HG03108 (cell line): ENCODE results near the gene C17orf100.
A peak's percentile ranks its signal among the peaks of the same experiment; 100 is the strongest.
"Not testable (repeated sequence)": the region's sequence is repeated elsewhere in the genome, so short reads cannot be mapped to it uniquely, and the experiment has no call there.

Experiments used
- ATAC-seq: cut with Tn5 transposase; IDR thresholded peaks from one replicate; pipeline ENCODE4 v1.9.1; 2021; ENCODE audit warnings: moderate library complexity; ENCODE audit not compliant: unreplicated experiment

Gene C17orf100

GRCh38 chr17:6640536-6641246, 10.9 kb upstream of the C17orf100 start, which contains the start of the genes KIAA0753 and TXNDC17:
KIAA0753 (minus strand) TSS chr17:6640711; CDS start chr17:6635103, 5,608 bp downstream.
TXNDC17 (plus strand) TSS chr17:6641060; CDS start chr17:6641083, 23 bp downstream.
- ATAC-seq = peak; percentile 85

- ATAC-seq = peak; percentile 1
Observed at GRCh38 chr17:6641247-6641863, 10.2 kb upstream of the C17orf100 start.

DNA sequence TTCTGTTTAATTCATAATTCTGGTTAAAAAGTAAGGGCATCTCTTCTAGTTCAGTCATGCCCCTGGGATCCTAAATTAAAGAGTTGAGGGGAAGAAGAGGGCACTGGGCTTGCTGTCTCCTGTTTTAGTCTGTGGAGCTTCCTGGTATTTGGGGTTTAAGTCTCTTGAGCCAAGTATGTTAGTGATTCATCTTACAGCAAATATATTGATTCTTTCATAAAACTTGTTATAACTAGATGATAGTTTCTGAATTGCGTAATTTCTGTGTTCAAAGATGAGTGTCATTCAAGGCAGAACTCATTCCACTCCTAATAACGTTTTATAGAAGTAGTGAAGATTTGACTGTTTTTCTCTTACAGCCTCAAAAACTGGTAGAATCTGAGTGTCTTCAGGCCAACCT, 9.0 kb upstream of the C17orf100 start:
- ATAC-seq = no peak

DNA sequence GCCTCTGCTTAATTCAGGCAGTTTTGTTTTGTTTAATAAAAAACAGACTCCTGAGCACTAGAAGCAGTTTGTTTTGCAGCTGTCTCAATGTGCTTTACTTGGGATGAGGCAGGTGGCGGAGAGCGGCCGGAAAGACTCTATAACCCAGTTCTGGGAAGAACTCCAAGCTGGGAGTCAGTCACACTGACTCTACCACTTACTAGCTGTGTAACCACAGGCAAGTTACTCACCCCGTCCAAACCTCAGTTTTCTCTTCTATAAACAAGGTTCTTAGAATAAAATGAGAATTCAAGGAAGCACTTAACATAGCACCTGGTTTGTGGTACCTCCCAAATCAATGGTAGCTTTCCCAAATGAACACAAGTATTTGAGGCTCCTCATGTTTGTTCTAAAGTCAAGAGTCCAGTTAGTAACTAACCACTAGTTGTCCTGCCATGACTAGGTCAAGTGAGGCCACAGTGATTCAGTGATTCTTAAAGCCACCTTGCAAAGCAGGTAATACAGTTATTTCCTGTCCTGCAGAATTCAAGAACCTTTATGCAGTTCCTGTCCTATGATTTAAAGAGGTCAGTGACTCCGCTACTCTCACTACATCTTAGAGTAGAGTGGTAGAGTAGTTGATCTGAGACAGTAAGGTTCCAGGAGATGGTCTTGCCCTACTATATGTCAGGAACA, 8.0 kb upstream of the C17orf100 start:
- ATAC-seq = no peak

DNA sequence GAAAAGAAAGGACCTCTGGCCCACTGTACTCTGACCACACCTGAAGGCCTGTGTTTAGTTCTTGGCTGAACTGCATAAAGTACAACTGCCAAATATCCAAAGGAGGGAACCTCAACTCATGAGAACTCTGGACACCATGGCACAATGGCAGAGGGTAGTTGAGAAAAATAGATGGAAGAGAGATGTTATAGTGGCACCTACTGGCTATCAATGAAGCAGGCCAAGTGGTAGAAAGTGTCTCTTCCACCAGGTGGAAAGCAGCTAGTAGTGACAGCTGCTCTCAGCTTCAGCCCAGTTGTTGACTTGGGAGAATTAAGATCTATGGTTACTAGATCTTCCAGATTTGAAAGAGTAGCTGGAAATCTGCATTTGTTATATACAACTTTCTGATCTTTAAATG, 3.4 kb upstream of the C17orf100 start:
- ATAC-seq = no peak

DNA sequence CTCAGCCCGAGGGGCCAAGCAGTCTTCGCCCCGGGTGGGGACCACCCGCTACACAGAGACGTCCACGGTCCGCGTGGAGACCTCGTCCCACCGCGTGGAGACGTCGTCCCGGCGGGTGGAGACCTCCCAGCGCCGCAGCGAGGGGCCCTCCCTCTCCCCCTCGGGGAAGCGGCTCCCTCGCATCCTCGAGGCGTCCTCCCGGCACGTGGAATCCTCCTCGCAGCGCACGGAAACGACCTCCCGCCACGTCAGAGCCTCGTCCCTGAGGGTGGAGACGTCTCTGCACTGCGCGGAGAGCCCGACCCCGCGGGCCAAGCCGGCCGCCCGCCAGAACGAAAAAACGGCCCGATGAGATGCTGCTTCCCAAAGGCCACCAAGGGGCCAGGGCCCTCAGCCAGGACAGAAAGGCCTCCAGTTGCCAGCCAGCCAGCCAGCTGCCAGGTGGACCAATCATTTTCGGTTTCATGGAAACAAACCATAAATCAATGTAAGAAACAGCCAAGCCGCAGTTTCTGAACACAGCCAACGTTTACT, 424 bp downstream of the C17orf100 start:
- peak; percentile 7 for ATAC-seq

GRCh38 chr17:6654841-6655731, 3.5 kb downstream of the C17orf100 start:
- ATAC-seq = no peak

DNA sequence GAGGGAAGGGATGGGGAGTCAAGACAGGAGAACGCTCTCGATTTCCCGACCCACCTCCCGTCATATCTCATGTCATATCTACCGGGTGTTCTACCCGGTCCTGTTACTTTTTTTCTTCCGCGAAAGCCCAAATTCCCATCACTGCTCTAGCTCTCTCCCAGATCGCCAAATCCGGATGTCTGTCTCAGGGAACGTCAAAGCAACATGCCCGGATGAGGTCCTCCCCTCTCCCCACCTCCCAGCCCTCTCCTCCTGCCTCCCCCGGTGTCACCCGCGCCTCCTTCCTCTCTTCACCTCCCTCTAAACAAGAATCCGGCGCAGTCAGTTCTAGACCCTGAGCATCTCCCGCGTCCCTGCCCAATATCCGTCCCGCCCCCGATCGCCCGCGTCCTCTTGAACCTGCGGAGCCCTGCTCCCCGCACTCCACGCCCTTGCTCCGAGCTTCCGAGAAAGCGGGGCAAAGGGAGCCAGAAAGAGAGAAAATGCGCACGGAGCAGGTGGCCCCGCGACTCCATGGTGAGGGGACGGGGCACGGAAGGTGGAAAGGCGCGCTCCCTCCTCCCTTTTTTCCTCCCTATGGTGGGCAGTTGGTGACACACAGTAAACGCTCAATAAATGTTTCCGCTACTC, 4.3 kb downstream of the C17orf100 start:
- not testable (repeated sequence) for ATAC-seq

GRCh38 chr17:6656797-6657632, 5.5 kb downstream of the C17orf100 start:
- ATAC-seq = not testable (repeated sequence)

DNA sequence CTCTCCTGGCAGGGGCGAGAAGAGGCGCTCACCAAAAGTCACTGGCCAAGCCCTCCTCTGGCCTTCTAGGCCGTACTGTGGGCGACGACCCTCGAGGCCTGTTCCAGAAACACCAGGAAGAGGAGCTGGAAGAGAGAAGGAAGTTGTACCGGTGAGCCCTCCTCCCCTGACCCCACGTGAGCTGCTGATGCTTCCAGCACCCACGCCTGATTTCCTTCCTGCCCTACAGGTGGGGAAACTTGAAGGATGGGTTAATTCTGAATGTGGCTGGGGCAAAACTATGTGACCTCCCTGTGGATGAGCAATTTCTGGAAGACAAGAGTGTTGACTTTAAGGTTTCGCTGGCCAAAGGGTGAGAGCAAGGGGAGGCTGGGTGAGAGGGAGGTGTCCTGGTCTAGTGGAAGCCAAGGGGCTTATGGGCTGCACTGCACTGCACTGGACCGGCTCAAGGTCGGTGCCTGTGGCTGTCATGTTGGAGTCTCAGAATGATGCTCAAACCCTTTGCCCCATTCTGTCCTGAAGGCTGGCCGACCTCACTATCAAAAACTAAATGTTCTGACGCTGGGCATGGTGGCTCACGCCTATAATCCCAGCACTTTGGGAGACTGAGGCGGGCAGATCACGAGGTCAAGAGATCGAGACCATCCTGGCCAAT, 6.2 kb downstream of the C17orf100 start:
- no peak for ATAC-seq

GRCh38 chr17:6658411-6658810, 6.8 kb downstream of the C17orf100 start:
- ATAC-seq = not testable (repeated sequence)

DNA sequence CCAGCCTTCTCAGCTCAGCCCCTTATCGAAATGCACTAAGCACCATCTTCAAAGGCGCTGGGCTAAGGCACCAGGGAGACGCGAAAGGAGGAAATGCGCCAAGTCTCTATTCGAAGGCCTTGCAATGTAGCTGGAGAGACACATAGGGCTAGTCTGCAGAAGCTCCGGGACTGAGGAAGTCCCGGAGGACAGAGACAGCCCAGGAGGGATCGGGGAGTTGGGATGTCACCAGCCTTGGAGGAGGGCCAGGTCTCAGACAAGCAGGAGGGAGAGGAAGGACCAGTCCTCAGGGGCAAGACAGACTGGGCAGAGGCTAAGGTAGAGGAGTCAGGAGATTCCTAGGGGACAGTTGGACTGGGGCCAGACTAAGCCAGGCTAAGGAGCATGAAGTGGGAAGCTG, 8.5 kb downstream of the C17orf100 start:
- no peak for ATAC-seq

- ATAC-seq = peak; percentile 66
Observed at GRCh38 chr17:6660805-6661463, 9.4 kb downstream of the C17orf100 start.

GRCh38 chr17:6661464-6661848, 9.9 kb downstream of the C17orf100 start:
- ATAC-seq = no peak

DNA sequence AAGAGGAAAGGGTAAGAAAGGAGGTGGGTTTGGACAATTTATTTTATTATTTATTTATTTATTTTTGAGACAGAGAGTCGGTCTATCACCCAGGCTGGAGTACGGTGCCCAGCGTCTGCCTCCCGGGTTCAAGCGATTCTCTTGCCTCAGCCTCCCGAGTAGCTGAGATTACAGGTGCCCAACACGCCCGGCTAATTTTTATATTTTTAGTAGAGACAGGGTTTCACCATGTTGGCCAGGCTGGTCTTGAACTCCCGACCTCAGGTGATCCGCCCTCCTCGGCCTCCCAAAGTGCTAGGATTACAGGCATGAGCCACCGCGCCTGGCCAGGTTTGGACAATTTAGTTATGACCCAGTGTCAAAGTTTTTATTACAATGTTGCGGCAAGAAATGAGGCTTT, 11.6 kb downstream of the C17orf100 start:
- not testable (repeated sequence) for ATAC-seq

- no peak for ATAC-seq
Observed at GRCh38 chr17:6666077-6666521, 14.5 kb downstream of the C17orf100 start.

GRCh38 chr17:6666557-6666956, 15.0 kb downstream of the C17orf100 start:
- no peak for ATAC-seq

DNA sequence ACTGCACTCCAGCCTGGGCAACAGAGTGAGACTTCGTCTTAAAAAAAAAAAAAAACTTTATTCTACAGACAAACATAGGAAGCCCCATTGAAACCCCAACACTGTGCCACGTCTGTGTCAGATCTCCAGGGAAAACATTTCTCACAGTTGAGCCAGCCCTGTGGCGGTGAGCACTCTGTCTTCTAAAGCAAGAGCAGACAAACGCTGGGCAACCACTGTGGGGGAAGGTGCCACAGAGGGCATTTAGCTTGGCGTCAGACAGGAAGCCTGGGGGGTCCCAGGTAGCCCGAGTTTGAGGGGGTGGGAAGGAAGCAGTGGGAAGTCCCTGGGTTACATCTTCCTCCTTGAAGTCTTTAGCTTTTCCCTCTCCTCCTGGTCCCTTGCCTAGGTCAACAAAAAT, 16.0 kb downstream of the C17orf100 start:
- no peak for ATAC-seq
